BE2C (cell line): ENCODE results near the gene GSTO1.
A peak's percentile ranks its signal among the peaks of the same experiment; 100 is the strongest.

Experiments used
- DNase-seq: peaks from one replicate; pipeline ENCODE4 v3.0.0-alpha.2; 2020
- H3K27me3 ChIP-seq: fragments of 250-450 bp; sonication (Bioruptor Pico); 2 replicates; pipeline ENCODE4 v1.5.1; 2020; ENCODE audit warnings: mild to moderate bottlenecking
- H3K36me3 ChIP-seq: fragments of 250-450 bp; sonication (Bioruptor Pico); 2 replicates; pipeline ENCODE4 v1.5.1; 2020; ENCODE audit warnings: mild to moderate bottlenecking
- H3K4me1 ChIP-seq: fragments of 250-450 bp; sonication (Bioruptor Pico); 2 replicates; pipeline ENCODE4 v1.5.1; 2020
- H3K4me3 ChIP-seq: 2 replicates; pipeline ENCODE4 v1.5.1; 2011; ENCODE audit warnings: low read depth, low read length
- H3K9me3 ChIP-seq: fragments of 250-450 bp; sonication (Bioruptor Pico); 2 replicates; pipeline ENCODE4 v1.5.1; 2020
- CTCF ChIP-seq: IDR thresholded peaks from 2 replicates; pipeline ENCODE4 v1.5.1; 2012; ENCODE audit warnings: mild to moderate bottlenecking, low read depth, low read length

GSTO1 gene

GRCh38 chr10:104299031-104299904 lies 44.6 kb downstream of the GSTO1 start:
- H3K4me1 ChIP-seq: peaks cover 18% of the 10 kb centered on the region
- H3K9me3 ChIP-seq: no peaks in the 10 kb centered on the region
- H3K4me3 ChIP-seq: no peak overlapping the region
- H3K27me3 ChIP-seq: no peaks in the 10 kb centered on the region
- no peak for TF ChIP-seq CTCF
- H3K36me3 ChIP-seq: no peaks in the 10 kb centered on the region
- DNase-seq: no peak

- H3K36me3 ChIP-seq: no peaks in the 10 kb centered on the region
- H3K4me3 ChIP-seq: peak overlapping the region; percentile 26; the same call in 1 of the 2 replicates
- no peaks in the 10 kb centered on the region for H3K27me3 ChIP-seq
- no peaks in the 10 kb centered on the region for H3K9me3 ChIP-seq
- H3K4me1 ChIP-seq: peaks cover 18% of the 10 kb centered on the region
- TF ChIP-seq CTCF: no peak
- DNase-seq: no peak
Observed at GRCh38 chr10:104300002-104300735, 45.5 kb downstream of the GSTO1 start.

GRCh38 chr10:104300736-104301292 lies 46.1 kb downstream of the GSTO1 start:
- peak overlapping the region; percentile 26 for H3K4me3 ChIP-seq

GRCh38 chr10:104301907-104302690 lies 47.4 kb downstream of the GSTO1 start:
- H3K36me3 ChIP-seq: no peaks in the 10 kb centered on the region
- DNase-seq: no peak
- peaks cover 18% of the 10 kb centered on the region for H3K4me1 ChIP-seq
- H3K27me3 ChIP-seq: no peaks in the 10 kb centered on the region
- no peak for TF ChIP-seq CTCF
- no peaks in the 10 kb centered on the region for H3K9me3 ChIP-seq
- no peak overlapping the region for H3K4me3 ChIP-seq

More at GRCh38 chr10:104300736-104301292, 46.1 kb downstream of the GSTO1 start:
- peak; percentile 85 for DNase-seq
- peaks cover 18% of the 10 kb centered on the region for H3K4me1 ChIP-seq
- no peak for TF ChIP-seq CTCF
- H3K9me3 ChIP-seq: no peaks in the 10 kb centered on the region
- no peaks in the 10 kb centered on the region for H3K27me3 ChIP-seq
- H3K36me3 ChIP-seq: no peaks in the 10 kb centered on the region

- no peak for DNase-seq
- TF ChIP-seq CTCF: no peak
- Histone ChIP-seq H3K27me3 (no peaks in the 10 kb centered on the region), H3K4me3 (no peak overlapping the region), H3K4me1 (peaks cover 18% of the 10 kb centered on the region), H3K36me3 (no peaks in the 10 kb centered on the region), H3K9me3 (no peaks in the 10 kb centered on the region)
Observed at GRCh38 chr10:104303594-104304355, 49.1 kb downstream of the GSTO1 start.
